Endodermal cell (in vitro differentiated cells): ENCODE results near the gene TPMT. TPM values are rescaled to one million over a fixed set of nuclear protein-coding genes. Genes with fewer than 3 reads are reported as not detected.

Source experiments
- DNase-seq: peaks from one replicate; pipeline ENCODE4 v3.0.0-alpha.2; 2017
- H3K27ac ChIP-seq: 2 replicates; pipeline ENCODE4 v1.5.1; 2013; ENCODE audit warnings: mild to moderate bottlenecking, low read depth, low read length, moderate library complexity
- H3K27me3 ChIP-seq: 2 replicates; pipeline ENCODE4 v1.6.1; 2013; ENCODE audit warnings: mild to moderate bottlenecking, low read length, moderate library complexity; ENCODE audit not compliant: insufficient read depth, control insufficient read depth, poor library complexity, severe bottlenecking
- H3K36me3 ChIP-seq: 2 replicates; pipeline ENCODE4 v1.7.0; 2013; ENCODE audit warnings: mild to moderate bottlenecking, low read length, moderate library complexity; ENCODE audit not compliant: control insufficient read depth, insufficient read depth
- H3K4me1 ChIP-seq: one replicate; pipeline ENCODE4 v1.7.0; 2013; ENCODE audit warnings: low read length; ENCODE audit not compliant: control insufficient read depth, insufficient read depth
- H3K4me3 ChIP-seq: 2 replicates; pipeline ENCODE4 v1.5.1; 2013; ENCODE audit warnings: mild to moderate bottlenecking, low read length, moderate library complexity
- H3K9ac ChIP-seq: 2 replicates; pipeline ENCODE4 v1.6.1; 2013; ENCODE audit warnings: mild to moderate bottlenecking, low read length, moderate library complexity; ENCODE audit not compliant: poor library complexity, severe bottlenecking; ENCODE audit errors: extremely low read depth
- H3K9me3 ChIP-seq: 2 replicates; pipeline ENCODE4 v1.6.1; 2013; ENCODE audit warnings: mild to moderate bottlenecking, low read length, moderate library complexity; ENCODE audit not compliant: control insufficient read depth
- H3K27ac Mint-ChIP-seq: 2 replicates; pipeline ENCODE4 v1.8.0; 2020; ENCODE audit warnings: mixed read lengths
- H3K27me3 Mint-ChIP-seq: 2 replicates; pipeline ENCODE4 v1.8.0; 2021; ENCODE audit warnings: mild to moderate bottlenecking, mixed read lengths; ENCODE audit not compliant: insufficient read depth
- H3K36me3 Mint-ChIP-seq: 2 replicates; pipeline ENCODE4 v1.8.0; 2020; ENCODE audit warnings: low read depth, mixed read lengths
- H3K4me1 Mint-ChIP-seq: 2 replicates; pipeline ENCODE4 v1.8.0; 2020; ENCODE audit warnings: mixed read lengths
- H3K4me3 Mint-ChIP-seq: 2 replicates; pipeline ENCODE4 v1.8.0; 2020; ENCODE audit warnings: mild to moderate bottlenecking, moderate library complexity, mixed read lengths
- H3K9me3 Mint-ChIP-seq: 2 replicates; pipeline ENCODE4 v1.8.0; 2020; ENCODE audit warnings: mild to moderate bottlenecking, mixed read lengths
- WGBS, 2 experiments: methylation state at CpG; one replicate each; pipeline versions ENCODE4 v1.1.5 to v1.1.7; 2013; ENCODE audit warnings: missing lambda C conversion rate in 2 of 2, mixed read lengths in 1 of 2; ENCODE audit not compliant: insufficient coverage in 1 of 2, insufficient read length in 1 of 2; 5-methylcytosine and 5-hydroxymethylcytosine counted together
- total RNA-seq, 2 donors: library from RNA; stranded (reverse); fragmentation: NEBNext Ultra II Directional in 1 of 2; extraction: Animal tissue kit (Norgen Biotek cat#: 25700) in 1 of 2; gene quantifications; 2 replicates in 1 of 2; 3 replicates in 1 of 2; pipeline ENCODE4 v1.2.1, GENCODE V29; 2021
- TF ChIP-seq, protein P1 (sequence below): fragments of 200-600 bp; sonication (generic); conservative IDR thresholded peaks from 2 replicates; pipeline ENCODE4 v1.5.0; 2021; ENCODE audit warnings: antibody characterized with exemption, mild to moderate bottlenecking

TPMT gene
- total RNA-seq, 2 donors from 2014 or later: 14.0 to 15.8 TPM

GRCh38 chr6:18168264-18168663 lies 13.4 kb upstream of the TPMT start:
- peak overlapping the region; percentile 21 for H3K4me3 ChIP-seq
- H3K27ac ChIP-seq: no peak overlapping the region
- Mint-ChIP-seq H3K27ac (no peak overlapping the region), H3K4me3 (no peak overlapping the region), H3K36me3 (peaks cover 64% of the 10 kb centered on the region), H3K4me1 (no peaks in the 10 kb centered on the region), H3K9me3 (peaks cover 14% of the 10 kb centered on the region), H3K27me3 (no peaks in the 10 kb centered on the region)
- no peak overlapping the region for H3K9ac ChIP-seq
- peaks cover 62% of the 10 kb centered on the region for H3K36me3 ChIP-seq
- H3K27me3 ChIP-seq: no peaks in the 10 kb centered on the region
- 94 to 98% methylated on average over 2 to 3 of the region's 3 CpGs for whole genome bisulfite sequencing, 2 experiments
- TF ChIP-seq, protein P1, sequence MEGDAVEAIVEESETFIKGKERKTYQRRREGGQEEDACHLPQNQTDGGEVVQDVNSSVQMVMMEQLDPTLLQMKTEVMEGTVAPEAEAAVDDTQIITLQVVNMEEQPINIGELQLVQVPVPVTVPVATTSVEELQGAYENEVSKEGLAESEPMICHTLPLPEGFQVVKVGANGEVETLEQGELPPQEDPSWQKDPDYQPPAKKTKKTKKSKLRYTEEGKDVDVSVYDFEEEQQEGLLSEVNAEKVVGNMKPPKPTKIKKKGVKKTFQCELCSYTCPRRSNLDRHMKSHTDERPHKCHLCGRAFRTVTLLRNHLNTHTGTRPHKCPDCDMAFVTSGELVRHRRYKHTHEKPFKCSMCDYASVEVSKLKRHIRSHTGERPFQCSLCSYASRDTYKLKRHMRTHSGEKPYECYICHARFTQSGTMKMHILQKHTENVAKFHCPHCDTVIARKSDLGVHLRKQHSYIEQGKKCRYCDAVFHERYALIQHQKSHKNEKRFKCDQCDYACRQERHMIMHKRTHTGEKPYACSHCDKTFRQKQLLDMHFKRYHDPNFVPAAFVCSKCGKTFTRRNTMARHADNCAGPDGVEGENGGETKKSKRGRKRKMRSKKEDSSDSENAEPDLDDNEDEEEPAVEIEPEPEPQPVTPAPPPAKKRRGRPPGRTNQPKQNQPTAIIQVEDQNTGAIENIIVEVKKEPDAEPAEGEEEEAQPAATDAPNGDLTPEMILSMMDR: no peak
- peaks cover 17% of the 10 kb centered on the region for H3K9me3 ChIP-seq
- no peaks in the 10 kb centered on the region for H3K4me1 ChIP-seq
- no peak for DNase-seq

GRCh38 chr6:18166312-18167036 lies 11.6 kb upstream of the TPMT start:
- no peaks in the 10 kb centered on the region for H3K27me3 Mint-ChIP-seq

GRCh38 chr6:18165751-18166150 lies 10.9 kb upstream of the TPMT start:
- peaks cover 74% of the 10 kb centered on the region for H3K36me3 Mint-ChIP-seq
- WGBS, 2 experiments: 94 to 97% methylated on average over 3 of the region's 4 CpGs
- DNase-seq: no peak

More at GRCh38 chr6:18166312-18167036, 11.6 kb upstream of the TPMT start:
- no peak for DNase-seq
- TF ChIP-seq, protein P1: no peak
- Mint-ChIP-seq H3K4me1 (no peaks in the 10 kb centered on the region), H3K36me3 (peaks cover 71% of the 10 kb centered on the region), H3K4me3 (no peak overlapping the region), H3K27ac (no peak overlapping the region), H3K9me3 (peaks cover 14% of the 10 kb centered on the region)
- Histone ChIP-seq H3K36me3 (peaks cover 62% of the 10 kb centered on the region), H3K27ac (no peak overlapping the region), H3K4me1 (no peaks in the 10 kb centered on the region), H3K27me3 (no peaks in the 10 kb centered on the region), H3K9me3 (peaks cover 17% of the 10 kb centered on the region), H3K9ac (no peak overlapping the region), H3K4me3 (no peak overlapping the region)
- 96% methylated on average over 2 of the region's 2 CpGs; no CpG with 5 or more reads in 1 of the 2 experiments for WGBS, 2 experiments

More at GRCh38 chr6:18165751-18166150, 10.9 kb upstream of the TPMT start:
- Histone ChIP-seq H3K4me3 (no peak overlapping the region), H3K36me3 (peaks cover 65% of the 10 kb centered on the region), H3K27me3 (no peaks in the 10 kb centered on the region), H3K27ac (no peak overlapping the region), H3K4me1 (no peaks in the 10 kb centered on the region), H3K9ac (no peak overlapping the region), H3K9me3 (peaks cover 17% of the 10 kb centered on the region)
- TF ChIP-seq, protein P1: no peak
- Mint-ChIP-seq H3K9me3 (peaks cover 14% of the 10 kb centered on the region), H3K27me3 (no peaks in the 10 kb centered on the region), H3K27ac (no peak overlapping the region), H3K4me1 (no peaks in the 10 kb centered on the region), H3K4me3 (no peak overlapping the region)
